ENCODE measurements around the gene NR2C2. TPM values are rescaled to one million over a fixed set of nuclear protein-coding genes. Genes with fewer than 3 reads are reported as not detected.

The NR2C2 gene
- total and polyA plus RNA-seq, 4 donors, result 3.3 to 21.8 (median 14.5) TPM

GRCh38 chr3:14957153-14957552 lies 9.8 kb downstream of the NR2C2 start:
- Histone ChIP-seq H3K9me3 (ENCODE audit: control insufficient read depth in 4 of 4, low read length in 3 of 4) (no peaks in the 10 kb centered on the region), H3K27me3 (ENCODE audit: control insufficient read depth in 4 of 4, insufficient read depth in 4 of 4, low read length in 3 of 4) (no peaks in the 10 kb centered on the region), H3K4me3 (ENCODE audit: low read depth in 1 of 3, low read length in 3 of 3) (no peak overlapping the region), H3K9ac (ENCODE audit: low read depth in 1 of 2, low read length in 2 of 2) (no peak overlapping the region), H3K4me1 (ENCODE audit: control insufficient read depth in 4 of 4, insufficient read depth in 4 of 4, low read length in 3 of 4) (peaks cover 0 to 3% (median 0%) of the 10 kb centered on the region in 4 donors), H3K27ac (ENCODE audit: low read depth in 1 of 2, low read length in 2 of 2) (no peak overlapping the region), H3K36me3 (ENCODE audit: control insufficient read depth in 4 of 4, insufficient read depth in 3 of 4, low read depth in 1 of 4, low read length in 3 of 4) (no peaks in the 10 kb centered on the region)
- TF ChIP-seq TAF1 (conservative IDR thresholded peaks at IDR 0.05), result no peak
- TF ChIP-seq, protein P1, sequence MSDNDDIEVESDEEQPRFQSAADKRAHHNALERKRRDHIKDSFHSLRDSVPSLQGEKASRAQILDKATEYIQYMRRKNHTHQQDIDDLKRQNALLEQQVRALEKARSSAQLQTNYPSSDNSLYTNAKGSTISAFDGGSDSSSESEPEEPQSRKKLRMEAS (IDR thresholded peaks at IDR 0.05), result no peak
- TF ChIP-seq FOXA2 (IDR thresholded peaks at IDR 0.05), result no peak
- TF ChIP-seq EGR1 (IDR thresholded peaks at IDR 0.05; ENCODE audit: low read depth in 2 of 2), result no peak
- no peak for TF ChIP-seq HNF4A (conservative IDR thresholded peaks at IDR 0.05)
- TF ChIP-seq FOXA1 (IDR thresholded peaks at IDR 0.05), result no peak
- WGBS, result 95% methylated on average over 1 of the region's 1 CpG
- no peak for DNase-seq (ENCODE audit: low spot score)

DNA sequence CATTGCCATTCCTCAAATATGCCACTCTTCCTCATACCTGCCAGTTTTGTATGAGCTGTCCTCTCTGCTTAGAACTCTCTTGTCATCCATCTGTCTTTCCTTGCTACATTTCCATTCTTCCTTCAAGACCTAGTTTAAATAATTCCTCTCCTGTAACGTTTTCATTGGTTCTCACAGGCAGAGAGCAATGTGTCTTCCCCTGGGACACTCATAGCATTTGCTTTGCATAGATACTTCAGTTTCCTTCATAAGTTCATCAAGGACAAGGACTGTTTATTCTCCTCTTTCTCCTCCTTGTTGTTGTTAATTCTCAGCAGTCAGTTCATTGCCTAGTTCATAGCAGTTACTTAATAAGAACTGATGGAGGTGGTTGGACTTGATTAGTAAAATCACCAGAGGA lies 10.5 kb downstream of the NR2C2 start:
- no peak for DNase-seq (ENCODE audit: low spot score)
- no peak overlapping the region for H3K9ac ChIP-seq (ENCODE audit: low read depth in 1 of 2, low read length in 2 of 2)
- no peak overlapping the region for H3K27ac ChIP-seq (ENCODE audit: low read depth in 1 of 2, low read length in 2 of 2)
- no peaks in the 10 kb centered on the region for H3K27me3 ChIP-seq (ENCODE audit: control insufficient read depth in 4 of 4, insufficient read depth in 4 of 4, low read length in 3 of 4)
- no peak overlapping the region for H3K4me3 ChIP-seq (ENCODE audit: low read depth in 1 of 3, low read length in 3 of 3)
- TF ChIP-seq RAD21 (IDR thresholded peaks at IDR 0.05), result no peak
- TF ChIP-seq GABPA (IDR thresholded peaks at IDR 0.05 in 1 of 2, conservative IDR thresholded peaks at IDR 0.05 in 1 of 2), result no peak
- no peak for TF ChIP-seq SP1 (IDR thresholded peaks at IDR 0.05)
- no peak for TF ChIP-seq HNF4G (IDR thresholded peaks at IDR 0.05)
- no peak for TF ChIP-seq RXRA (IDR thresholded peaks at IDR 0.05)
- no peak for TF ChIP-seq HNF4A (conservative IDR thresholded peaks at IDR 0.05)
- TF ChIP-seq EGR1 (IDR thresholded peaks at IDR 0.05; ENCODE audit: low read depth in 2 of 2), result no peak
- TF ChIP-seq, protein P1 (IDR thresholded peaks at IDR 0.05), result no peak
- no peak for TF ChIP-seq FOXA1 (IDR thresholded peaks at IDR 0.05)
- TF ChIP-seq, protein P2, sequence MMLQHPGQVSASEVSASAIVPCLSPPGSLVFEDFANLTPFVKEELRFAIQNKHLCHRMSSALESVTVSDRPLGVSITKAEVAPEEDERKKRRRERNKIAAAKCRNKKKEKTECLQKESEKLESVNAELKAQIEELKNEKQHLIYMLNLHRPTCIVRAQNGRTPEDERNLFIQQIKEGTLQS (IDR thresholded peaks at IDR 0.05), result no peak
- no peak for TF ChIP-seq TAF1 (conservative IDR thresholded peaks at IDR 0.05)
- no peak for TF ChIP-seq NR2F2 (IDR thresholded peaks at IDR 0.05)
- H3K4me1 ChIP-seq (ENCODE audit: control insufficient read depth in 4 of 4, insufficient read depth in 4 of 4, low read length in 3 of 4), result peaks cover 0 to 3% (median 0%) of the 10 kb centered on the region in 4 donors
- 64% methylated on average over 1 of the region's 1 CpG for WGBS
- no peaks in the 10 kb centered on the region for H3K9me3 ChIP-seq (ENCODE audit: control insufficient read depth in 4 of 4, low read length in 3 of 4)
- peaks cover 0 to 2% (median 0%) of the 10 kb centered on the region in 4 donors for H3K36me3 ChIP-seq (ENCODE audit: control insufficient read depth in 4 of 4, insufficient read depth in 3 of 4, low read depth in 1 of 4, low read length in 3 of 4)

DNA sequence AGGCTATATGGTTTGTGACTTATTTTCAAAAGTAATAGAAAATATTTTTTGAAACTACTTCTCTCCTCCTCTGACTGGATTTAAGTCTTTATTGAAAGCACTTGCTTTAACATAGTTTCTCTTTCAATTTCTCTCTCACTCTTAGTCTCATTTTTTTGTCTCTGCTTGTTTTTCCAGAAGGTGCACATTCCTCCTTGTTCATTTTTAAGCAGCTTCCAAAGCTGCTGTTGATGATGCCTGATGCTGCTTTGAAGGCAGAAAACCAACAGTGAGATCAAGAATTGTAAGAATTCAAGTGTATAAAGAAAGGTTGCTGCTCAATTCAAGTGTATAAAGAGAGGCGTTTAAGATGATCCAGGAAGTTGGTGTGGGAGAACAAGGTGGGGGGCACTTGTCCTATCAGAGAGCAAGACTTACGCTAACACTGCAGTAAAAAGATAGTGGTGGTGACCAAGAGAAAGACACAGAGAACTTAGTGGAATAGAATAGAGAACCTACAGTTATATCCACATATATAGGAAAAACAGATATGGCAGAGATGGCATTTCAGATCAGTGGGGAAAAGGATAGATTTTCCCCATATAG lies 12.1 kb downstream of the NR2C2 start:
- Histone ChIP-seq H3K9me3 (ENCODE audit: control insufficient read depth in 4 of 4, low read length in 3 of 4) (no peaks in the 10 kb centered on the region), H3K4me3 (ENCODE audit: low read depth in 1 of 3, low read length in 3 of 3) (no peak overlapping the region), H3K27me3 (ENCODE audit: control insufficient read depth in 4 of 4, insufficient read depth in 4 of 4, low read length in 3 of 4) (no peaks in the 10 kb centered on the region), H3K27ac (ENCODE audit: low read depth in 1 of 2, low read length in 2 of 2) (no peak overlapping the region), H3K9ac (ENCODE audit: low read depth in 1 of 2, low read length in 2 of 2) (peak overlapping the region in 1 of 2 donors; percentile 54), H3K36me3 (ENCODE audit: control insufficient read depth in 4 of 4, insufficient read depth in 3 of 4, low read depth in 1 of 4, low read length in 3 of 4) (peaks cover 0 to 4% (median 0%) of the 10 kb centered on the region in 4 donors), H3K4me1 (ENCODE audit: control insufficient read depth in 4 of 4, insufficient read depth in 4 of 4, low read length in 3 of 4) (peaks cover 0 to 3% (median 0%) of the 10 kb centered on the region in 4 donors)
- WGBS, result 72% methylated on average over 2 of the region's 2 CpGs
- no peak for DNase-seq (ENCODE audit: low spot score)
- TF ChIP-seq, protein P1 (IDR thresholded peaks at IDR 0.05), result no peak
- no peak for TF ChIP-seq RAD21 (IDR thresholded peaks at IDR 0.05)
- TF ChIP-seq FOXA2 (IDR thresholded peaks at IDR 0.05), result no peak
- TF ChIP-seq TAF1 (conservative IDR thresholded peaks at IDR 0.05), result no peak
- TF ChIP-seq, protein P3, sequence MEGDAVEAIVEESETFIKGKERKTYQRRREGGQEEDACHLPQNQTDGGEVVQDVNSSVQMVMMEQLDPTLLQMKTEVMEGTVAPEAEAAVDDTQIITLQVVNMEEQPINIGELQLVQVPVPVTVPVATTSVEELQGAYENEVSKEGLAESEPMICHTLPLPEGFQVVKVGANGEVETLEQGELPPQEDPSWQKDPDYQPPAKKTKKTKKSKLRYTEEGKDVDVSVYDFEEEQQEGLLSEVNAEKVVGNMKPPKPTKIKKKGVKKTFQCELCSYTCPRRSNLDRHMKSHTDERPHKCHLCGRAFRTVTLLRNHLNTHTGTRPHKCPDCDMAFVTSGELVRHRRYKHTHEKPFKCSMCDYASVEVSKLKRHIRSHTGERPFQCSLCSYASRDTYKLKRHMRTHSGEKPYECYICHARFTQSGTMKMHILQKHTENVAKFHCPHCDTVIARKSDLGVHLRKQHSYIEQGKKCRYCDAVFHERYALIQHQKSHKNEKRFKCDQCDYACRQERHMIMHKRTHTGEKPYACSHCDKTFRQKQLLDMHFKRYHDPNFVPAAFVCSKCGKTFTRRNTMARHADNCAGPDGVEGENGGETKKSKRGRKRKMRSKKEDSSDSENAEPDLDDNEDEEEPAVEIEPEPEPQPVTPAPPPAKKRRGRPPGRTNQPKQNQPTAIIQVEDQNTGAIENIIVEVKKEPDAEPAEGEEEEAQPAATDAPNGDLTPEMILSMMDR (IDR thresholded peaks at IDR 0.05; ENCODE audit: low read depth, low read length, missing input control), result no peak
- TF ChIP-seq HNF4A (conservative IDR thresholded peaks at IDR 0.05), result no peak
- no peak for TF ChIP-seq SP1 (IDR thresholded peaks at IDR 0.05)
